Measurements from ENCODE around the gene BCDIN3D. TPM values are rescaled to one million over a fixed set of nuclear protein-coding genes. Genes with fewer than 3 reads are reported as not detected.

Gene BCDIN3D
- total RNA-seq, 4 donors from 2014 or later, result 1.9 to 3.4 (median 2.7) TPM

DNA sequence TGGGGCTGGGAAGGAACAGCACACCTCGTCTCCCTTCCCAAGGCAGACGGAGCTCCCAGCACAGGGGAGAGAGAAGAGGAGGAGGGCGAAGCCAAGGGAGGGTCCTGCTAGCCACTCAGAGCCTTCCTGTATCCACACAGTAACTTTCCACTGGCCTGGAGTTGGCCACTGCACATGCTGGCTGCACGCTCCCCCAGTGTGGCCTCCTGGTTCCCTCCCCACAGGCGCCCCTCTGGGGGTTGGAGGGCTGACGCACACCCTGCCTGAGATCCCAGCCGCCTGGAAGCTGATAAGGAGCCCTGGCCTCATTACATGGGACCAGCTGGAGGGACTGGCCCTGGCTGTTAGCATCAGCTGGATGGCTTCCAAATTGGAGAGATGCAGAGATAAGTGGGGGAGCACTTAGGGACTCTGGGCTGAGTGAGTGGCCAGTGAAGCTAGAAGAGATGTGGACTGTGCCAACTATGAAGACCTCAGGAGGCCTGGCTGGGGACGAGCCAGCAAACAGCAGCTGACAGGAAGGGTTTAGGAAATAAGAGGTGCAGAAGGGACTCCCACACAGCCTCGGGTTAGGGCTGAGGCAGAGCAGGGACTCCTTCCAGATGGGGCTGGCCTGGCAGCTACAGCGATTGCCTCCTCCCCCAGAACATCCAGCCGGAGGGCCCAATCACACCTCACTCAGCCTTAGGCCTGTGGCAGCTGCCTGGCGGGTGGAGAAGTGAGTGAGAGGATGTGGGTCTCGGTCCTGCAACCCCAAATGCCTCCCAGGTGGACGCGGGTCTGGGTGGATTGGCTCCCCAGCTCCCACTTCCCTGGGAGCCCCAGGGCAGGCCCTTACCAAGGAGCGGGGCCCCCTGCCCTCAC is 26.3 kb upstream of the BCDIN3D start:
- TF ChIP-seq, protein P1, sequence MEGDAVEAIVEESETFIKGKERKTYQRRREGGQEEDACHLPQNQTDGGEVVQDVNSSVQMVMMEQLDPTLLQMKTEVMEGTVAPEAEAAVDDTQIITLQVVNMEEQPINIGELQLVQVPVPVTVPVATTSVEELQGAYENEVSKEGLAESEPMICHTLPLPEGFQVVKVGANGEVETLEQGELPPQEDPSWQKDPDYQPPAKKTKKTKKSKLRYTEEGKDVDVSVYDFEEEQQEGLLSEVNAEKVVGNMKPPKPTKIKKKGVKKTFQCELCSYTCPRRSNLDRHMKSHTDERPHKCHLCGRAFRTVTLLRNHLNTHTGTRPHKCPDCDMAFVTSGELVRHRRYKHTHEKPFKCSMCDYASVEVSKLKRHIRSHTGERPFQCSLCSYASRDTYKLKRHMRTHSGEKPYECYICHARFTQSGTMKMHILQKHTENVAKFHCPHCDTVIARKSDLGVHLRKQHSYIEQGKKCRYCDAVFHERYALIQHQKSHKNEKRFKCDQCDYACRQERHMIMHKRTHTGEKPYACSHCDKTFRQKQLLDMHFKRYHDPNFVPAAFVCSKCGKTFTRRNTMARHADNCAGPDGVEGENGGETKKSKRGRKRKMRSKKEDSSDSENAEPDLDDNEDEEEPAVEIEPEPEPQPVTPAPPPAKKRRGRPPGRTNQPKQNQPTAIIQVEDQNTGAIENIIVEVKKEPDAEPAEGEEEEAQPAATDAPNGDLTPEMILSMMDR (IDR thresholded peaks at IDR 0.05; ENCODE audit: low read depth), result no peak

DNA sequence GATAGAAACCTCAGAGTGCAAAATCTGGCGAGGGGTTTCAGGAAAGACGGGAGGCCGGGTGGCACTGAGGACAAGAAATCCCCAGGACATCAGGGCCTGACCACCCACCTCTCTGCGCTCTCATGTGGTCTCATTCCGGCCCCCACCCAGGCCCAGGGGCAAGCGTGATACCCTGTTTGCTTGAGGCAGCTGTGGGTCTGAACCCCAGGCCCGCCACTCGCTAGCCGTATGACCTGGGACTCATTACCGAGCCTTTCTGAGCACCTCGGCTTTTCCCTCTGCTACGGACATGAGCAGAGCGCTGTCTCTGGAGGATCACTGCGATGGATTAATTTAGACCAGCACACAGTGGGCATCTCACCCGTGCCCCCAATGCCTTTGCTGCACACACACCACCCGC is 25.5 kb upstream of the BCDIN3D start:
- TF ChIP-seq, protein P1 (IDR thresholded peaks at IDR 0.05; ENCODE audit: low read depth), result no peak

DNA sequence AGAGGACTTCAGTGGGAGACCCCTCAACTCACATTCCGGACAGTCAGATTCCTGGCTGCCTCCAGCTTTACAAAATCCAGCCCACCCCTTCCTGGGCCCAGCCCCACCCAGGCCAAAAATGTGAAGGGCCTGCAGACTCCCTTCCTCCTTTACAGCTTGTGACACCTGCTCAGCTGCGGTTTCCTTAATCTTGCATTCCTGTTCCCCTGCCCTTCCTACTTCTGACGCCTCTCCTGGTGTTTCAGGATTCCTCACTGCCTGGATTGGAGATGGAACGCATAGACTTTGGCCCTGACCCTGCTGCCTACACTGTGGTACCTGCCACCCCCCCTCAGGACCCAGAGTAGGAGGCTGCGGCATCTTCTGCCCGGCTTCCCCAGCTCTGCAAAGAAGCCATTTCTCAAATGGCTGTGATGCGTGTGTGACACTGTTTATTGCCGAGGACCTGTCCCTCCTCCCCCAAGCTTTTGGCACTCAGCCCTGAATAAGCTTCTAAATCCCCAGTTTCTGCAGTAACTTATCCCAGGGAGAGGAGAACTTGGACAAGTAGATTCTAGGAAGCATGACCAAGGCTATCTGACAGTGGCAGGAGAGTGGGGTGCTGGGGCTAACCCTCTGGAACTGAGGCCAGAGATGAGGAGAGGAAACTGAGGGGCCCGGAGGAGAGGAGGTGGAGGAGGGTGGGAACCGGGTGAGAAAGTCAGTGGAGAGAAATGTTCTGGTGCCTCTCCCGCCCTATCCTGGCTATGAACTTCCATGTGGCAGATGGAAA is 24.9 kb upstream of the BCDIN3D start:
- TF ChIP-seq, protein P1 (IDR thresholded peaks at IDR 0.05; ENCODE audit: low read depth), result no peak

DNA sequence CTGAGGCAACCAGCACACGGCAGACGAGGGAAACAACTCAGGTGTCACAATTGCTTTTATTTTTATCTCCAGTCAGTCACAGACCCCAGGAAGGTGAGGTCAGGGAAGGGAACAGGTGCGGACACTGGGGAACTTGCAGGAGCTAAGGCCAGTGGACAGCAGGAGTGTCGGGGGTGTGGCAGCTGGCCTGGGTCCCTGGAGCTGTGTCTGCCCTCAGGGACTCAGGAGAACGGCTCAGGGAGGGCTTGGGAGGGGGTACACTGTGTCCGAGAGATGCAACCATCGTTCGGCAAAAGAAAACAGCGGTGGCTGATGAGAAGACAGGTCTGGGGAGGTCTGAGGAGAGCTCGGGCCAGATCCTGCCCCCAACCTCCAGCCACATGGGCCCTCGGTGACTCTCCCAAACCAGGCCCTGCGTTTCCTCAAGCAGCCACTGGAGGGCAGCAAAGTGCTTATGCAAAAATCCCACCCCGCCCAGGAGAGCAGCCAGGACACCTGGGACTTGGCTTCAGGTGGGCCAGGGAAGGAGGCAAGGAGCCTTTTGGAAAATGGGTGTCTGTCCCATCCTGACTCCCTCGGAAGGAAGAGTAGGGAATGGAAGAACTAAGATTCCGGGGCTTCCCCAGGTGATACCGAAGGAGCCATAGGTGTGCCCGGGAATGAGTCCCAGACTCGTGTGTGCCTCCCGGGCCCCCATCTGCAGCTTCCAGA is 24.1 kb upstream of the BCDIN3D start:
- TF ChIP-seq, protein P1 (IDR thresholded peaks at IDR 0.05; ENCODE audit: low read depth), result no peak

DNA sequence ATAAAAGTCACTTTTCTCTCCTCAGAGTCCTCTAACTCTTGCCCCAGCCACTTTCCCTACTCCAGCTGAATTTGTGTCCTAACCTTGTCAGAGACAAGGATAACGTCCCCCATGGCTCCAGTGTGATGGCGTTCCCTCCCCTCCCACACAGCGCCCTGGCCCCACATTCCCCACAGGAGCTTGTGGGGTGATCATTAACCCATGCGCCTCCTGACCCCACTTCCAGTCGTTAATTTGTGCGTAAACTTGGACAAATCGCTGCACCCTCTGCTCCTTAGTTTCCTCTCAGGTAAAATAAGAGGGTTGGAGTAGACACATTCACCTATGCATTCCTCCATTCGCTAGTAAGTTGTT is 22.9 kb upstream of the BCDIN3D start:
- TF ChIP-seq, protein P1 (IDR thresholded peaks at IDR 0.05; ENCODE audit: low read depth), result no peak

DNA sequence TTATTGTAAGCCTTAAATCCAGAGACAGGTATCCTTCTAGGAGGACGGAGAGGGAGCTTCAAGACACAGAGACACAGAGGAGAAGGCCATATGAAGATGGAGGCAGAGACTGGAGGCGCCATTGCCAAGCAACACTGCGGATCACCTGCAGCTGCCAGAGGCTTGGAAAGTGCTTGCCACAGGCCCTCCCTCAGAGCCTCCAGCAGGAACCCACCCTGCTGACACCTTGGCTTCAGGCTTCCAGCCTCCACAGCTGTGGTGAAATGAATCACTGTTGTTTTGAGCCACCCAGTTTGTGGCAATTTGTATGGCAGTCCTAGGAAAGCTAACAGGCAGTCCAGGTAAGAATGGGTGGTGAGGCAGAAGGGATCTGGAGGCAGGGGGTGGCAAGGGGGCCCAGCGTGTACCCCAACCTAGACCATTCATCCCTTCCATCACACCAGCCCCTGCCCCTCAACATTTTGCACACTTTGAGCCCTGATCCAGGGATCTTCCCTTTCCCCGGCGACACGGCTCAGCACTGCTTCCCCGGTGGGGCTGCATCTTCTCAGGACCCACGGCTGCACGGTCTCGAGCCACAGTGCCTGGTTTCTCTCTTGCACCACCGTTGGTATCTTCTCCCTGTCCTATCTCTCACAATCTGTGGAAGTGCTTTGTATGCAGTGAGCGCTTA is 22.3 kb upstream of the BCDIN3D start:
- TF ChIP-seq, protein P1 (IDR thresholded peaks at IDR 0.05; ENCODE audit: low read depth), result no peak
